DMS114 treated with DMSO at 0.1 percent for 48 hours (cell line): ENCODE results near the gene C2orf76.

ENCODE experiments used
- DNase-seq: peaks from one replicate; lab custom pipeline; 2025; ENCODE audit not compliant: unreplicated experiment; lab: John Stamatoyannopoulos, UW

The C2orf76 gene

DNA sequence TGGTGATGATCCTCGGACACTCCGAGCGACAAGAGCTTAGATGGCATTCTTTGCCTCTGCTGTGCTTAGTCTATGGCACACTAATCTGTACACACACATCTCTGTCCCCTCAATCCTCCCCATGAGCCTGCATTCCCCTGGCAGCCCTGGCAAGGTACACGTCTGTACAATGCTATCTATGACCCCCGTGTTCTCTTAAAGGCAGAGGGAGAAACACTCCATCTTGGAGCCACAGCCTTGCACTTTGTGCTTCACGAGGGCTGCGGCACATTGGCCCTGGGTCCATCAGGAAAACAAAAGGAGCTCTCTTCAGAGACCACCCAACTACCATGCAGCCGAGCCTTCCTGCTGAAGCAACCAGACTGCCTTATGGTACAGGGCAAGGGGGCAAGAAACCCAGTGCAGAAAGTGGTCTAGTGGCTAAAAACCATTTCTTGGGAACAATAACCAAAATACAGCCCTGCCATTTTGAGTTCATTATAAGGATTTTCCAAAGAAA, 100.5 kb downstream of the C2orf76 start:
- no peak for DNase-seq

DNA sequence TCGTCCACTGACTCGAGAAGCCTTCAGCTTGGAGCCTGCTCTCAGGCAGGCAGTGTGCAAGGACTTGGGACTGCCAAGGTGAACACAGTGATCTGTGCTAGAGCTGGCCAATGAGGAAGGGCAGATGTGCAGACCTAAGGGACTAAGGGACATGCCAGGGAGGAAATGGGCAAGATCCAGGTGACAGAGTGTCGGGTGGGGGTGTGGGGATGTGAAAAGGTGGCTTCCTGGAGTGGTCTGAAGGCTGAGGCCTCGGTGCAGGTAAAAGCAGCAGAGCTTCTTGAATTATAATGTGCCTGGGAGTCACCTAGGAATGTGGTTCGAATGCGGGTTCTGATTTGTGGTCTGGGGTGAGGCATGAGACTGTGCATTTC, 101.0 kb downstream of the C2orf76 start:
- DNase-seq = no peak

DNA sequence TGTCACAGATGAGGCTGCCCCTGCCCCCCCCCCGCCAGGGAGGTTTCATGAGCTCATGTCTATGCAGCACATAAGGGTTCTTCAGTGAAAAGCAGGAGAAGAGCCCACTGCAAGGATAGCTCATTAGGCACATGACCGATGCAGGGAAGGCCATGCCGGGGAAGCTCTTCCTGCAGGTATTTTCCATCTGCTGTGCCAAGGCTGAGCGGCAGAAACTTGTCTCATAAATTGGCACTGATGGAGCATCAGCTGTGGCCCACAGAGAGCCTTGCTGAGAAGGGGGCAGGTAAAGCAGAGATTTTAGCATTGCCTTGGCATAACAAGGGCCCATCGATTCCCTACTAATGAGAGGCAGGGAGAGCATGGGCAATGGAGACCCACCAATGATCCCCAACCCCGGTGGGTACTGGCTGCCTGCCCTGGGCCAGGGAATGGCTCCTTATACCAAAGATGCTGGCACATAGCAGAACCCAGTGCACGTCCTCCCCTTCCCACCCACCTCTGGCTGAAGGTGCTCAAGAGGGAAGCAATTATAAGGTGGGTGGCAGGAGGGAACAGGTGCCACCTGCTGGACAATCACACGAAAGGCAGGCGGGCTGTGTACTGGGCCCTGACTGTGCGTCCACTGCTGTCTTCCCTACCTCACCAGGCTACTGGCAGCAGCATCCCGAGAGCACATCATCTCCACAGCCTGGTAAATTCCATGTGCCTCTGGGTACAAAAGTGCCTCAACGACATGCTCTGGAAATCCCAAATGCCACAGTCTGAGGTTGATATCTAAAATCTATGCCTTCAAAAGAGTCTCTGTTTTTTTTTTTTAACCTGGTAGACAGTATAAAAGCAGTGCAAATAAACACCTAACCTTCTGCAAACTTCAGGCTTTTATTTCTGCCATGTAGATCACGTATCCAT, 101.6 kb downstream of the C2orf76 start:
- peak; percentile 15 for DNase-seq

- DNase-seq = no peak
Measured at GRCh38 chr2:119263656-119264055, 103.0 kb downstream of the C2orf76 start.

- DNase-seq = no peak
Measured at GRCh38 chr2:119263025-119263424, 103.6 kb downstream of the C2orf76 start.

DNA sequence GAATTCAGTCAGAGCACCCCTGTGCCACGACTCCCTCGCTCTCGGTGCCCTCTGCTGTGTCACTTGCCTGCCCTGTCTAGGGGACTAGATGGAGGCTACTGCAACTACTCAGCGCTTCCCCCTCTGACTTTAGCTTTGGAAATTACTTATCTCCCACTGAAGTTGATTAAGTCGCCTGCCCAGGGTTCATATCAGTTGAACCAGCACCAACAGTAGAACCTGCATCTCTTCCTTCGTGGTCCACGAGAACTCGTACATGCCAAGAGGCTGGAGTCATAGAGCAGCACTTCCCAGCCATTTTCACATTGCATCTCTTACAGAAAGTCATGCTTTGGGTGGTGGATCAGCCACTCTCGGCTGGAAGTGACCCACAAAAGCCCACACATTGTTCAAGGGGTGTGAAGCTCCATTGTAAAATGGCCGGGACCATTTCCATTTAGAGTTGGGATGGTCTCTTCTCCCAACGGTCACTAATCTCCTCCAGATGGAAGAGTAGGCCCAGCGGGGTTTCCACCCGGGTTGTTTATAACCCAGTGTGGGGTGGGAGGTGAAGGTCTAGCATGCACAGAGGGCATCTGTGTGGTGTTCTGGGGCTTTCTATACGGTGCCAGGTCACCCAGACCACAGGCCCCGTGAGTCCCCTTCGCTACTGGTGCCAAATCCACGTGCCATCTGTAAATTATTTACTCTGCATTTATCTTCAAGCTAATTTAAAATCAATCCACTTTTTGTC, 105.0 kb downstream of the C2orf76 start:
- no peak for DNase-seq

DNA sequence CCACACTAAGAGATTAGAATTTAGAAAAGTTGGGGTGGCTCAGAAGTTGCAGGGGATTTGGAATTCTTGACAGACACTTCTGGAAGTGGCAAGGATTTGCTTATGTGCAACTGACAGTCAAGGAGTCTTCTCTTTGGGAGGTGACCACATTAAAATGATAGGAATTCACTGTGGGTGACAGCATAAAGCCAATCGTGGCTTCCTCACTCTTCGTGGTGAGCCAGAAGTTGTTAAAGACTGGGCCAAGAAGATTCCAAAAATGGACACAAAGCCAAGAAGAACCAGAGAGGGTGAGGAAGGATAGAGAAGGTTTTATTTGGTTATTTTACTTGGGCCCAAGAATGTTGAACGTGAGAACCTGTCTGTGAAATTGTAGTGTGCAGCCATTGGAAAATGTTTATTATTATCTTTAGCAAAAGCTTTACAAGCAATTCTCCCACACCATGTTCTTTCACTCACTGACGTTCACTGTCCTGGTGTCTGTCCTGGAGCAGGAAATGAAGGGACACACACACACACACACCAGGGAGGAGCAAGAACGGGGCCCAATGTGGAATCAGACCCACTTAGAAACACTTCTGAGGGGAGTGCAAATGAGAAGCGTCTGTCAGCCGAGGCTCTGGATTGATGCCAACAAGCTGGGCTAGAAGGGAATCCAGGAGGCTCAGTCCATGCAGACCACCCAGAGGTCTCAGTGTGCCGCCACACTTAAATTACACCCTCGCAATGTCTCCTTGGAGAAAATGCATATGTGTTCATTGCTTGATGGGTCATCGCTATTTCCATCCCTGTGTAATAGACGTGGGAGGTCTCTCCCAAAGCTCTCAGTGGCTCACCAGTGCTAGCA, 105.8 kb downstream of the C2orf76 start:
- no peak for DNase-seq

DNA sequence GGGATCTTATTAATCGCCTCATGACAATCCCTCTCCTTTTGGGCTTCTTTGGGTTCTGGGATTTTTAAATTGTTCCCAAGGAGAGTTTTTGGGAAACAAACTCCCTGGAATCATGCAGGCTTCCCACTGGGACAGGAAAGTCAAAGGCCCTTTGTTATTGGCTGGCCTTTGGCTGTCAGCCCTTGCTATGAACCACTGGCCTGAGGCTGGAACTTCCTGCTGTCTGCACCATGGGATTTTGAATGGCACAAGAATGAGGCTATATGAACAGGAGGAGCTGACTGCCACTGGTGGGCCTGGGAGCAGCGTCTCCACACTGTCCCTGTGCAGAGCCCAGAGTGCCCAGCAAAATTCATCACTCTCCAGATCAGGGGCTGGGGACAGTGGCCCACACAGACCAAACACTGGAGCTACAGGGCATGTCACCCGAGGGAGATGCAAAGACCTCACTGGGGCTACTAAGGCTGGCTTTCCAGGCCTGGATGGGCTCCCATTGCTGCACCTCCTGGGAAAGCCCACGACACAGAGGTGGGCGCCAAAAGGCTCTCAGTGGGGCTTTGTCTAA, 107.3 kb downstream of the C2orf76 start:
- no peak for DNase-seq

- no peak for DNase-seq
Measured at GRCh38 chr2:119257198-119257597, 109.4 kb downstream of the C2orf76 start.

DNA sequence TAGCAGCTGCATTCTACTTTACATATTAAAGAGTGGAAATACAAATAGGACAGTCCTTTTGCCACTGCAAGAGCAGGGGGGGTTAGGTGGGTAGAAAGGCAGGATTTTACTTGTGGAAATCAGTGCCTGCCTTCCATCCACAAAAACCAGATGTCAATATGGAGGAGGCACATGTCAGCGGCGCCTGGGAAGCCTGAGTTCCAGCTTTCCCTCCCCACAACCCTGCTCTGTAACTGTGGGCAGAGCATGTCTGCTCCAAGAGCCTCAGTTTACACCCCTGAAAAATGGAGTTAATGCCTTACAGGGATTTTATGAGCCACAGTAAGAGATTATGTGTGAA, 110.1 kb downstream of the C2orf76 start:
- no peak for DNase-seq

- no peak for DNase-seq
Measured at GRCh38 chr2:119255760-119256581, 110.7 kb downstream of the C2orf76 start.

- DNase-seq = no peak
Measured at GRCh38 chr2:119254601-119255080, 112.0 kb downstream of the C2orf76 start.

GRCh38 chr2:119253760-119254600, 112.7 kb downstream of the C2orf76 start:
- no peak for DNase-seq

GRCh38 chr2:119253114-119253702, 113.4 kb downstream of the C2orf76 start:
- DNase-seq = no peak
